Measurements from ENCODE around the gene VDAC1. TPM values are rescaled to one million over a fixed set of nuclear protein-coding genes. Genes with fewer than 3 reads are reported as not detected.

Gene VDAC1
- total RNA-seq, 1 donor = 277 TPM

DNA sequence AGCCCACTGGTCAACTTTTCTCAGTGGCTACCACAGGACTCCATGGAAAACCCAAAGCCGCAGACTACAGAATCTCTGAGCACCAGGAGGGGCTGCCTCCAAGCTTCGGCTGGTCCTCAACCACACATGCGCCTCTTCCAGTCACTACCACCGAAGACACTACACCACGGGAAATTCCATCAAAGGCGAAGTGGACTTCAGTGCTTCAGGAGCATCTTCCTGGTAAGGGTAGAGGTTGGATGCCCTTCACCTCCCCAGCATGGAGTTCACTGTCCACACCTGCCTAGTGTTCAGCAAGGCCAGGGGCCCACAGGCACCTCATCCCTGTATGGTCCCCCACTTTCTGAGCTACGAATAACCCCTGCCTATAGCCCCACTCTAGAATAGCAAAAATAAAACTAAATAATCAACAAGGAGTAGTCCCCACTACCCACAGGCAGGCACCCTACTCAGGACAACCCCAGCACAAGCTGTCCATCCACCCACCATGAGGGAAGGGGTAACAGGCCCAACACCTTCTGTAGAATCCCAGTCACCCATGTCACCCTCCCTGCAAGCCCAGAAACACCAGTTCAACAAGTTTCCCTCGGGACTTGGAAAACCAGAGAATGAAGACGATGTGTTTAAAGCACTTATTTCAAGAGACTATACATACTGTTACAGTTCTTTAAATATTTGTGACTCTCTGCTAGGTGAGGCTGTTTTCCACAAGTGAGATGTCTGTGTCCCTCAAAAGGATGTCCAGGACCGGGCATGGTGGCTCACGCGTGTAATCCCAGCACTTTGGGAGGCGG lies 2.6 kb downstream of the VDAC1 start:
- no peak for DNase-seq (ENCODE audit: low read depth)
- TF ChIP-seq CTCF (IDR thresholded peaks at IDR 0.05; ENCODE audit: insufficient read depth, low read length) = no peak
- H3K4me3 ChIP-seq (ENCODE audit: low read depth, low read length) = peak overlapping the region; percentile 79

GRCh38 chr5:134000696-134001453 lies 3.9 kb downstream of the VDAC1 start:
- DNase-seq (ENCODE audit: low read depth) = no peak
- no peak for TF ChIP-seq CTCF (IDR thresholded peaks at IDR 0.05; ENCODE audit: insufficient read depth, low read length)
- H3K4me3 ChIP-seq (ENCODE audit: low read depth, low read length) = no peak overlapping the region

GRCh38 chr5:134000091-134000511 lies 4.7 kb downstream of the VDAC1 start:
- H3K4me3 ChIP-seq (ENCODE audit: low read depth, low read length) = no peak overlapping the region
- DNase-seq (ENCODE audit: low read depth) = peak; percentile 27
- TF ChIP-seq CTCF (IDR thresholded peaks at IDR 0.05; ENCODE audit: insufficient read depth, low read length) = no peak

GRCh38 chr5:133998807-133999206 lies 6.0 kb downstream of the VDAC1 start:
- DNase-seq (ENCODE audit: low read depth) = no peak
- no peak overlapping the region for H3K4me3 ChIP-seq (ENCODE audit: low read depth, low read length)
- no peak for TF ChIP-seq CTCF (IDR thresholded peaks at IDR 0.05; ENCODE audit: insufficient read depth, low read length)

DNA sequence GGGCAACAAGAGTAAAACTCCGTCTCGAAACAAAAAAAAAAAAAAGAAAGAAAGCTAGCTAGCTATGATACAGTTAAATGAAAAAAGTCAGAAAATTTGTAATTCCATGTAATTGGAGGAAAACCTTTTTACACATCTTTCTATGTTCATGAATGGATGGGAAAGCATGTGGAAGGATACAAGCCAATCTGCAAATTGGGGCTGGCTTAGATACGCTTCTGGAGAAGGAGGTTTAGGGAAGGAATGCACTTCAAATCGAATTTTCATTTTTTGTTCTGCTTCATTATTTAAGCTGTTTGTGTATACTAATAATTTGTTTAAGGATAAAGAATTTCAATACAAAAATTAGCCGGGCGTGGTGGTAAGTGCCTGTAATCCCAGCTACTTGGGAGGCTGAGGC lies 6.7 kb downstream of the VDAC1 start:
- no peak for TF ChIP-seq CTCF (IDR thresholded peaks at IDR 0.05; ENCODE audit: insufficient read depth, low read length)
- DNase-seq (ENCODE audit: low read depth) = no peak
- H3K4me3 ChIP-seq (ENCODE audit: low read depth, low read length) = no peak overlapping the region

- no peak overlapping the region for H3K4me3 ChIP-seq (ENCODE audit: low read depth, low read length)
- peak; percentile 35 for TF ChIP-seq CTCF (IDR thresholded peaks at IDR 0.05; ENCODE audit: insufficient read depth, low read length)
- no peak for DNase-seq (ENCODE audit: low read depth)
Measured at GRCh38 chr5:133996683-133997252, 8.0 kb downstream of the VDAC1 start.

All from fibroblast of the aortic adventitia (primary cell).